HG02885 (cell line): ENCODE data around the gene UBE2E1.

Source experiments
- ATAC-seq: cut with Tn5 transposase; IDR thresholded peaks from one replicate; pipeline ENCODE4 v1.9.1; 2021; ENCODE audit warnings: mild to moderate bottlenecking; ENCODE audit not compliant: unreplicated experiment, poor library complexity

Gene UBE2E1

GRCh38 chr3:23805633-23806533, at the start of gene UBE2E1:
Gene UBE2E1 (plus strand): TSS chr3:23805955. CDS start chr3:23807270, 1,315 bp downstream.
- peak; percentile 73 for ATAC-seq

DNA sequence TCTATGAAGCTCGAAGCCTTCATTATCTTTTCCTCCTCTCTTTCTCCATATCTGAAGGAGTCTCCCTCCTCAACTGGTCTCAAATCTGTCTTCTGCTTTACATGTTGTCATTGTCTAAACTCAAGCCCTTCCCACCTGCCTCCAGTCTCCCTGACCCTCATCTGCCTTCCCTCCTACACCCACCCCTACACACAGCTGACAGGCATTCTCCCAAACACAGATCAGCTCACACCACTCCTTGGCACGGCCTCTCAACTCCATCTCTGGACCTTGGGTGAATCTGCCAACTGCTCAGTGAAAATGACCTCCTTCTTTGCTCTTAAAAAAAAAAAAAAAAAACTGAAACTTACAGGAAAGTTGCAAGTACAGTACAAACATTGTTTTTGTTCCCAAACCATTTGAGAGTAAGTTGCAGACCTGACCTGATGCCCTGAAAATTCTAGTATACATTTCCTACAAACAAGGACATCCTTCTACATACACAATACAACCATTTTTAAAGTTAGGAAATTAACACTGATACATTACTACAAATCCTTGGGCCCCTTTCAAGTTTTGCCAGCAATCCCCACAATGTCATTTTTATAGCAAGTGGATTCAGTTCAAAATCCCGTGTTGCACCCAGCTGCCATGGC, 49.4 kb upstream of the UBE2E1 start:
- ATAC-seq = no peak

- no peak for ATAC-seq
Observed at GRCh38 chr3:23758253-23758838, 47.4 kb upstream of the UBE2E1 start.

DNA sequence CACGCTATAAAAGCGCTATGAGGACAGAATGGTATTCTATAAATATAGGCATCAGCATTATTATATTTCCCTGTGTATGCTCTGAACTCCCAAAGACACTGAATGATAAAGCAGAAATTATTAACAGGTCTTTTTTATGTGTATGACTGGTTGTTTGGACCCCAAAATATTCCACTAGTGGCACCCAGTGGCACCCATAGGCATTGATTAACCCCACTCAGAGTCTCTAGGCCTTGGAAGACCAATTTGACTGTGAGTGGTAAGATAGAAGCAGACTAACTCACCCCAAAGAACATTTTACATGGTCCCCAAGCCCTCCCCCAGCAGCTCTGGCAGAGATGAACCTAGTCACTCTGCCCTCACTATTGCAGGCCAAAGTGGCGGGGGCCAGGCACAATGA, 45.4 kb upstream of the UBE2E1 start:
- peak; percentile 9 for ATAC-seq

GRCh38 chr3:23760871-23761373, 44.8 kb upstream of the UBE2E1 start:
- ATAC-seq = peak; percentile 52

DNA sequence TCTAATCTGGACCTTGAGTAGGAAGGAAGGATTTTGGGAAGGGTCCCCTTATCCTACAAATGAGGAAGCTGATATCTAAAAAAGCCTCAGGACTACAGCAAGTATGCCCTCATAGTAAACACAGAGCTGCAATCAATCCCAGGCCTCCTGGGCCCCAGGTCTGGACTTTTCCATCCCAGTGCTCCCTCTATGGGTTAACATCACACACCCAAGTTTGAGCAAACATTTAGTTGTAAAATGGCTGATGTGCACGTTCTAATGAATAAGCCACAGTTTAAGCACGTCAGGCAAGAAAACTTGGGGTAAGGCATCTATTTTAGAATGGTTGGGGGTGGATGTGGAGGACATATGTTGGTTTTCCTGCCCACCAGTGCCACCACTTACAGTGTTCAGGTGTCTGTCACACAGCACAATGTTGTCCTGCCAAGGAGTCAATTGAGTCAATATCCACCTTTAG, 44.3 kb upstream of the UBE2E1 start:
- peak; percentile 34 for ATAC-seq

- ATAC-seq = peak; percentile 82
Observed at GRCh38 chr3:23762214-23762613, 43.5 kb upstream of the UBE2E1 start.

- ATAC-seq = no peak
Observed at GRCh38 chr3:23762759-23763477, 42.8 kb upstream of the UBE2E1 start.

- no peak for ATAC-seq
Observed at GRCh38 chr3:23764407-23764806, 41.3 kb upstream of the UBE2E1 start.

DNA sequence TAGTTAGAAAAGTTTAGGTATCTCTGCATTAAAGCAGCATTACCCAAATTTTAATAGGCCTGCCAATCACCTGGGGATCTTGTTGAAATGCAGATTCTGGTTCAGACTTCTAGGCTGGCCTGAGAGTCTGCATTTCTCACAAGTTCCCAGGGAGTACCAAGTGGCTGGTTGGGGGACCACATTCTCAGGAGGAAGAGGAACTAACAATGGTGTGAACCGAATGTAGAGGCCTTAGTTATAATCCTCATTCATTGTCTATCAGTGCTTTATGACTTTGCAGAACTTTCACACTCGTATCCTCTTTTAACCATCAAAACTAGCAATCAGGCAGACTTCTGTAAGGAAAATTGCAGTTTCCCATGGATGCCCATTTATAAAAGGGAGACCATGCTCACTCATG, 38.2 kb upstream of the UBE2E1 start:
- ATAC-seq = peak; percentile 54

GRCh38 chr3:23775254-23775909, 30.4 kb upstream of the UBE2E1 start:
- ATAC-seq = no peak

DNA sequence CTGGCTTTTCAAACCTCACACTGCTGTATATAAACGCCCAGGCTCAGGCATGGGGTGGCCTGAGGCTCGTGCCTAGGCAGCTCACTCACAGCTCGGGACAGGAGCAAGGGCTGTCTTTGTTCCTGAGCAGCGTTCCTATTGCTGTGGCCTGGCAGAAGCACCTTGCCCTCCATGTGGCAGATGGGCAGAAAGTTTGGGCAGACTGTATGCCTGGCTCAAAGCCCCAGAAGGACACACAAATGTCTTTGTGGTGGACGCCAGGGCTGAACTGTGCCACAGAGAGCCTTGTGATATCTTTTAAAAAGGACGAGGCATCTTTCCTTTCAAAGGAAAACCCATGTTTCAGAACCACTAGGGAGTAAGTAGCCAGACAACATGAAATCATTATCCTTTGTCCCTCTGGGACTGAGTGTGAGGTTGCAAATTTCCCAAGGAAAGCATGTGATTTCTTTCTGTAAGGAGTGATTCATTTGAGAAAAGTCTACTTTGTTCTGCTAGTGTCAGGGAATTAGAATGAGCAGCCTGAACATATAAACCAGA, 29.3 kb upstream of the UBE2E1 start:
- ATAC-seq = no peak

- no peak for ATAC-seq
Observed at GRCh38 chr3:23778446-23778845, 27.3 kb upstream of the UBE2E1 start.

- no peak for ATAC-seq
Observed at GRCh38 chr3:23779841-23780240, 25.9 kb upstream of the UBE2E1 start.

DNA sequence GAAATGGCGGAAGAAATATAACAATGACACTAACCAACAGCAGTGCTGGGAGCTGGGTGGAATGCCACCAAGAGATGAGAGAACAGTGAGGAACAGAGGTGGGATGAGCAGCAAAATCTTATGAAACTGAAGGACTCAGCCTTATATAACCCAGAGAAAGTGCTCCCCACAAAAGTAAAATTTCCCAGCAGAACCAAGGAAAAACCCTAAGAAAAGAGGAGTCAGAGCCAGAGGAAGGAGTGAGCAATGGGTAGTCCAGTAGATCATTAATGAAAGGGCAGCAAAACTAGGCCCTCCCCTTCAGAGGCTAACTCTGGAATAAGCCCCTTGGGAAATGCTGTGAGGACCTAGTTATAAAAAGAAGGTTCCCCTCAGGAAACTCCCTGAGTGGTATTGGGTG, 24.7 kb upstream of the UBE2E1 start:
- ATAC-seq = no peak

DNA sequence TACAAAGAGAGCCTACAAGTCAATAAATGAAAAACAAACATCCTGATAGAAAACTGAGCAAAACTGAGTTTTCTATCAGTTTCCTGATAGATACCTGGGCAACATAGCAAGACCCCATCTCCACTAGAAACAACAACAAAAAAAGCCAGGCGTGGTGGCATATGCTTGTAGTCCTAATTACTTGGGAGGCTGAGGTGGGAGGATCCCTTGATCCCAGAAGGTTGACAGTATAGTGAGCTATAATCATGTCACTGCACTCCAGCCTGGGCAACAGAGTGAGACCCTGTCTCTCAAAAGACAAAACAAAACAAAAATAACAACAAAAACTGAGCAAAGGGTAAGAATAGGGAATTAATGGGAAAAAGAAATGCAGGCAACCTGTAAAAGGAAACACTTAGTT, 23.9 kb upstream of the UBE2E1 start:
- ATAC-seq = no peak

DNA sequence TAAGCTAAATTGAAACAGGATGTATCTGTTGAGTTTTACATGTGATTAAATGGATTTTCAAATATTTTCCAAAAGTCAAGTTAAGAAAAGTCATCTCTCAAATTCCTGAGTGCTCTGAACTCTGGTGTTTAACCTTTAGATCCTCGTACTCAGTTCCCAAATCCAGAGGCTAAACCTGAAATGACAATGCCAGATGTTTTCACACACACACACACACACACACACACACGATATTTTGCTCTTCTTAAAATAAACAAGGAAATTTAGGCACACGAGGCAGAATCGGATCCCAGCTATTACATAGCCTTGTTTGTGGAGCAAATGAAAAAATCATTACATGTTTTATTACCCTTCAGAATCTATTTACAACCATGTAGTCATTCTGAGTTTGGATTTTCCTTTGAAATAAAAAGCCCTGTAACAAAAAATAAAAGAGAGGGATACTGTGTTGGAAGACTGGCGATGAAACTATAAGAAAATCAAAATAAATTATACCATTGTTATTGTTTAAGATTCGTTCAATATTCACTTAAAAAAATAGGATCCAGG, 20.6 kb upstream of the UBE2E1 start:
- no peak for ATAC-seq

DNA sequence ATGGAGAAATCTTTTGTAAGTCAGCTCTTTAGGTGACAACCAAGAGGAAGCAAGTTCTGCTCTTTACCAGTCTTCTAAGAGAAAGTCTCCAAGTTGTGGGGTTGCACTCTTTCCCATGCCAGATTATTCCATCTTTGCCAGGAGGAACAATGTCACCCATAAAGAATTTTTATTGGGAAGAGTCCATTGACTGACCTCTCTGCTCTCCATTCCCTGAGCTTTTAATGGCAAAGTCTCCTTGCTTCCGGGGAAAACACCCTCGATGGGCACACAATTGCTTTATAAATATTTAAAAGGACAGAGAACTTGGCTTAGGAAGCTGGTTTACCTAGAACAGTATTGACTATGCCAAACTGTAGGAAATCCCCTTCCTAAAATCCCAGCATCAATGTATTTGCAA, 19.9 kb upstream of the UBE2E1 start:
- ATAC-seq = no peak

- ATAC-seq = no peak
Observed at GRCh38 chr3:23791678-23792077, 14.1 kb upstream of the UBE2E1 start.
